ENCODE measurements around the gene KRTAP12-2.

Gene KRTAP12-2

GRCh38 chr21:44702973-44703730, 36.4 kb upstream of the KRTAP12-2 start:
- DNase-seq (ENCODE audit: low read depth), result no peak
- H3K4me3 ChIP-seq (ENCODE audit: low read depth, low read length), result no peak overlapping the region
- no peak for TF ChIP-seq CTCF (IDR thresholded peaks at IDR 0.05; ENCODE audit: low read depth, low read length, missing control alignments)
- in situ Hi-C loops (cut with HindIII; ENCODE audit: low sequenced_read_pairs), result no loop called here

GRCh38 chr21:44702111-44702972, 35.6 kb upstream of the KRTAP12-2 start:
- in situ Hi-C loops (cut with HindIII; ENCODE audit: low sequenced_read_pairs), result no loop called here
- no peak for TF ChIP-seq CTCF (IDR thresholded peaks at IDR 0.05; ENCODE audit: low read depth, low read length, missing control alignments)
- no peak for DNase-seq (ENCODE audit: low read depth)
- no peak overlapping the region for H3K4me3 ChIP-seq (ENCODE audit: low read depth, low read length)

GRCh38 chr21:44701541-44701940, 34.8 kb upstream of the KRTAP12-2 start:
- no peak overlapping the region for H3K4me3 ChIP-seq (ENCODE audit: low read depth, low read length)
- TF ChIP-seq CTCF (IDR thresholded peaks at IDR 0.05; ENCODE audit: low read depth, low read length, missing control alignments), result no peak
- no peak for DNase-seq (ENCODE audit: low read depth)
- in situ Hi-C loops (cut with HindIII; ENCODE audit: low sequenced_read_pairs), result no loop called here

- no peak overlapping the region for H3K4me3 ChIP-seq (ENCODE audit: low read depth, low read length)
- no peak for DNase-seq (ENCODE audit: low read depth)
- in situ Hi-C loops (cut with HindIII; ENCODE audit: low sequenced_read_pairs), result no loop called here
- no peak for TF ChIP-seq CTCF (IDR thresholded peaks at IDR 0.05; ENCODE audit: low read depth, low read length, missing control alignments)
Measured at GRCh38 chr21:44701023-44701400, 34.3 kb upstream of the KRTAP12-2 start.

- no peak for DNase-seq (ENCODE audit: low read depth)
- H3K4me3 ChIP-seq (ENCODE audit: low read depth, low read length), result no peak overlapping the region
- in situ Hi-C loops (cut with HindIII; ENCODE audit: low sequenced_read_pairs), result no loop called here
- TF ChIP-seq CTCF (IDR thresholded peaks at IDR 0.05; ENCODE audit: low read depth, low read length, missing control alignments), result no peak
Measured at GRCh38 chr21:44700101-44701022, 33.6 kb upstream of the KRTAP12-2 start.

GRCh38 chr21:44699502-44700001, 32.8 kb upstream of the KRTAP12-2 start:
- no peak for DNase-seq (ENCODE audit: low read depth)
- no peak overlapping the region for H3K4me3 ChIP-seq (ENCODE audit: low read depth, low read length)
- in situ Hi-C loops (cut with HindIII; ENCODE audit: low sequenced_read_pairs), result no loop called here
- TF ChIP-seq CTCF (IDR thresholded peaks at IDR 0.05; ENCODE audit: low read depth, low read length, missing control alignments), result no peak

Measured in astrocyte of the cerebellum (primary cell).